ENCODE data around the gene SUSD6.
A peak's percentile ranks its signal among the peaks of the same experiment; 100 is the strongest.
"Not testable (repeated sequence)": the region's sequence is repeated elsewhere in the genome, so short reads cannot be mapped to it uniquely, and the experiment has no call there.

The SUSD6 gene

DNA sequence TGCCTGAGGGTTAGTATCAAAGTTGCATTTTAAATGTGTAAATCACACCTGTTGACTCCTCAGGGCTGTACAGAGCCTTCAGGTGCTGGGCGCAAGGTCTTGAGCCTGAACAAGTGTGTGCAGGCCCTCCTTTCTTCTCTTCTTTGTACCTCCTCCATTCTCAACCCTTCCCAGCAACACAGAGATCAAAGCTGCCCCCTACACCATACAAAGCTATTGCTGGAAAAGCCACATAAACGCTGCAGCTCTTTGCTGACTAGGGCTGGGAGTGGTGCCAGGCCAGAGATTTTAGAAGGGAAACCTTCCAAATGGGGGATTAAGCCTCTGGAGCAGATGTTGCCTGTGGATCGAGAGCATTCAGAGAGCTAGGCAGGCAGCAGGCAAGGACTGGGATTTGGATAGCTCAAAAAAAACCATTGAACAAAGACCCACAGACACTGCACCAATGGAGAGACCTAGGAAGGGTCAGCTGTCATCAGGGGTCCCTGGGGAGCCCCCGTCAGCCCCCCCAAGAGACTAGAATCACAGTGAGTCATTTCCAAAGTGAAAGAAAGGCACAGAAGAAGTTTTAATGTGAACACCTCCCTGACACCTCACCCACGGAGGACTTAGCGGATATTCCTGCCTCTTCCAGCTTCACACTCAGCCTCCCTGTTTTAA lies 18.2 kb upstream of the SUSD6 start:
- H3K27ac ChIP-seq (ENCODE audit: low read length) = peak overlapping the region; percentile 45
- H3K9me3 ChIP-seq (ENCODE audit: control insufficient read depth in 1 of 2, low read length in 2 of 2) = no peaks in the 10 kb centered on the region
- no peaks in the 10 kb centered on the region for H3K36me3 ChIP-seq (ENCODE audit: control insufficient read depth in 1 of 2, insufficient read depth in 2 of 2, low read length in 2 of 2)
- H3K27me3 ChIP-seq (ENCODE audit: low read depth, low read length) = no peaks in the 10 kb centered on the region
- H3K4me1 ChIP-seq (ENCODE audit: control insufficient read depth in 1 of 2, insufficient read depth in 2 of 2, low read length in 2 of 2) = peaks cover 0 to 4% of the 10 kb centered on the region in 2 donors
- H3K4me3 ChIP-seq (ENCODE audit: low read depth in 1 of 2, low read length in 2 of 2) = peak overlapping the region; percentile 17 to 24

DNA sequence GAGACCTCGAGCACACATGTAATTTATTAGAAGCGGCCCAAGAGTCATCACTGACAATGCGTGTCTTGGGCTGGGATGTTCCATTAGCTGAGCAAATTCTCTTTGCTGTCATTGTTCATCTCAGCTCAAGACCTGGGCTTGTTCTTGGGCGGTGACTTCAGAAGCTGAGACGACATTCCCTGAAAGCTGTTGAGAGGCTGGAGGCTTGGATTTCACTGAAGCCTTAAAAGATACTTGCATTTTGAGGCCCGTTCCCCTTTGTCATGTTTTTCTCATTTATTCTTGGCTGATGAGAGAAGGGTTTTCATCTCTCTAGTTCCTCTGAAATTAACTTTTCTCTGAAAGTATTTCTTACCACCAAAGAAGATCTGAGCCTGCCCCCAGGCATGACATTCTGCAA lies 16.6 kb upstream of the SUSD6 start:
- Histone ChIP-seq H3K36me3 (ENCODE audit: control insufficient read depth in 1 of 2, insufficient read depth in 2 of 2, low read length in 2 of 2) (no peaks in the 10 kb centered on the region), H3K4me1 (ENCODE audit: control insufficient read depth in 1 of 2, insufficient read depth in 2 of 2, low read length in 2 of 2) (peaks cover 0 to 4% of the 10 kb centered on the region in 2 donors), H3K27me3 (ENCODE audit: low read depth, low read length) (no peaks in the 10 kb centered on the region), H3K4me3 (ENCODE audit: low read depth in 1 of 2, low read length in 2 of 2) (no peak overlapping the region), H3K27ac (ENCODE audit: low read length) (no peak overlapping the region), H3K9me3 (ENCODE audit: control insufficient read depth in 1 of 2, low read length in 2 of 2) (no peaks in the 10 kb centered on the region)

- Histone ChIP-seq H3K4me3 (ENCODE audit: low read depth in 1 of 2, low read length in 2 of 2) (no peak overlapping the region), H3K4me1 (ENCODE audit: control insufficient read depth in 1 of 2, insufficient read depth in 2 of 2, low read length in 2 of 2) (peaks cover 0 to 4% of the 10 kb centered on the region in 2 donors), H3K36me3 (ENCODE audit: control insufficient read depth in 1 of 2, insufficient read depth in 2 of 2, low read length in 2 of 2) (no peaks in the 10 kb centered on the region), H3K9me3 (ENCODE audit: control insufficient read depth in 1 of 2, low read length in 2 of 2) (no peaks in the 10 kb centered on the region), H3K27me3 (ENCODE audit: low read depth, low read length) (no peaks in the 10 kb centered on the region), H3K27ac (ENCODE audit: low read length) (no peak overlapping the region)
Measured at GRCh38 chr14:69595336-69595735, 16.1 kb upstream of the SUSD6 start.

GRCh38 chr14:69599431-69599830 lies 12.0 kb upstream of the SUSD6 start:
- not testable (repeated sequence) for H3K4me1 ChIP-seq (ENCODE audit: control insufficient read depth in 1 of 2, insufficient read depth in 2 of 2, low read length in 2 of 2); H3K4me3 ChIP-seq (ENCODE audit: low read depth in 1 of 2, low read length in 2 of 2); H3K36me3 ChIP-seq (ENCODE audit: control insufficient read depth in 1 of 2, insufficient read depth in 2 of 2, low read length in 2 of 2); H3K9me3 ChIP-seq (ENCODE audit: control insufficient read depth in 1 of 2, low read length in 2 of 2); H3K27ac ChIP-seq (ENCODE audit: low read length); H3K27me3 ChIP-seq (ENCODE audit: low read depth, low read length)

DNA sequence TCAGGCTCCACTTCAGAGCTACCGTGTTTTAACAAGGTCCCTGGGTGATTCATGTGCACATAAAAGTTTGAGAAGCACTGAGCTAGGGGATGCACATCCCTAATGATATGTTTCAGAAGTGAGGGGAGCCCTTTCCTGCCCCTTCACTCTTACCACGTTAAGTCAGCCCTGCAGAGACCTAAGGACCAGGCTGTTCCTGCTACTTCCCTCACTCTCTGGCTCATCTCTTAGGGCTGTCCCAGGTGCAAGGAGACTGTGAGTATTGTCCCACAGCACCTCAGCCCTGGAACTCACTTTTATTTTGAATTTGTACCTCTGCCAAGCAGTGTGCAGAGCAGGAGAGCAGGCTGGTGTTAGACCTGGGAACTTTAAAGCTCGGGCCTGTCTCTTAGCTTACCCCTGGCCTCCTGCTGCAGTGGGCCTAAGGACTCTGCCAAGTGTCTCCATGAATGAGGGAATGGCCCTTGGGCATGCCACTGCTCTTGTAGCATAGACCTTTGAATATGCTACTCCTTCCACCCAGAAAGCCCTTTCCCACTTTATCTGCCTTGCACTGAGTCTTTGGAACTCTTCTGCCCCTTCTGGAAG lies 11.0 kb upstream of the SUSD6 start:
- no peaks in the 10 kb centered on the region for H3K27me3 ChIP-seq (ENCODE audit: low read depth, low read length)
- no peaks in the 10 kb centered on the region for H3K36me3 ChIP-seq (ENCODE audit: control insufficient read depth in 1 of 2, insufficient read depth in 2 of 2, low read length in 2 of 2)
- no peak overlapping the region for H3K27ac ChIP-seq (ENCODE audit: low read length)
- no peak overlapping the region for H3K4me3 ChIP-seq (ENCODE audit: low read depth in 1 of 2, low read length in 2 of 2)
- H3K4me1 ChIP-seq (ENCODE audit: control insufficient read depth in 1 of 2, insufficient read depth in 2 of 2, low read length in 2 of 2) = no peaks in the 10 kb centered on the region
- H3K9me3 ChIP-seq (ENCODE audit: control insufficient read depth in 1 of 2, low read length in 2 of 2) = no peaks in the 10 kb centered on the region

- Histone ChIP-seq H3K4me1 (ENCODE audit: control insufficient read depth in 1 of 2, insufficient read depth in 2 of 2, low read length in 2 of 2) (peaks cover 4 to 15% of the 10 kb centered on the region in 2 donors), H3K27me3 (ENCODE audit: low read depth, low read length) (no peaks in the 10 kb centered on the region), H3K27ac (ENCODE audit: low read length) (no peak overlapping the region), H3K9me3 (ENCODE audit: control insufficient read depth in 1 of 2, low read length in 2 of 2) (no peaks in the 10 kb centered on the region), H3K36me3 (ENCODE audit: control insufficient read depth in 1 of 2, insufficient read depth in 2 of 2, low read length in 2 of 2) (no peaks in the 10 kb centered on the region), H3K4me3 (ENCODE audit: low read depth in 1 of 2, low read length in 2 of 2) (no peak overlapping the region)
Measured at GRCh38 chr14:69605738-69606137, 5.7 kb upstream of the SUSD6 start.

DNA sequence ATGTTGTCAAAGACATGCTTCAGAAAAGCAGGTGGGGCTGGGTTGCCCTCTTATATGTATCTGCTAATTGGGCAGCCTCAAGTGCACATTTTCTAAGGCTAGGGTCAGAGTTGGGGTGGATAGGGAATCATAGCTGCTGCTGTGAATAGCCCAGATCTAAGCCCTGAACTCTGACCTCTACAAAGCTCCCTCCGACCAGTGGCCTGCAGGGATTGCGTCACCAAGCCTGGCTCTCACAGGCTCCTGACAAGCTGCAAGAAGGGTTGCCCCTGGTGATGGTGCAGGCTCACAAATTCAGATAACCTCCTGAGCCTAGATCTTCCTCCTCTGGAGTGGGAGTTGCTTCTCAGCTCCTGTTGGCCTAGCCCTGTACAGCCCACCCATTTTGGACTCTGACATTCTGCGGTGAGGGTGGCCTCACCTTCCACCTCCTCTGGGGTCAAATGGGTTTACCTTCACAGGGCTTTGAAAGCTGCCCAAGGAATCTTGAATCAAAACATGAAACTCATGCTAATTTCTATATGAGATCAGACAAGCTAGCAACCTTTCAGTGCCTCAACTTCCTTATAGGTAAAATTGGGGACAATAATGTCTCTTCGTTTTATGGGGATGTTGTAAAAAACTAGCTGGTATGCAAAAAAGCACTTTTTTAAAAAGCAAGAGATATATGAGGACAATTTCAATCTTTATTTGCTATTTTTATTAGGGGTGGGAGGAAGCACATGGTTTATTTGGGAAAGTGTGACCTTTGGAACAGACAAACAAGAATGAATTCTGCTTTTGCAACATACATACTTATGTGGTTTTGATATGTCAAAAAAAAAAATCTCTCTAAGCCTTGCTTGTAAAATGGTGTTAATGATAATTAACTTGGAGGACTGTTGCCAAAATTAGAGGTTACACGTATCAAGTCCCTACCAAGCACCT lies 4.9 kb upstream of the SUSD6 start:
- no peak overlapping the region for H3K27ac ChIP-seq (ENCODE audit: low read length)
- H3K4me3 ChIP-seq (ENCODE audit: low read depth in 1 of 2, low read length in 2 of 2) = no peak overlapping the region
- no peaks in the 10 kb centered on the region for H3K27me3 ChIP-seq (ENCODE audit: low read depth, low read length)
- H3K4me1 ChIP-seq (ENCODE audit: control insufficient read depth in 1 of 2, insufficient read depth in 2 of 2, low read length in 2 of 2) = peaks cover 6 to 17% of the 10 kb centered on the region in 2 donors
- no peaks in the 10 kb centered on the region for H3K36me3 ChIP-seq (ENCODE audit: control insufficient read depth in 1 of 2, insufficient read depth in 2 of 2, low read length in 2 of 2)
- H3K9me3 ChIP-seq (ENCODE audit: control insufficient read depth in 1 of 2, low read length in 2 of 2) = no peaks in the 10 kb centered on the region

DNA sequence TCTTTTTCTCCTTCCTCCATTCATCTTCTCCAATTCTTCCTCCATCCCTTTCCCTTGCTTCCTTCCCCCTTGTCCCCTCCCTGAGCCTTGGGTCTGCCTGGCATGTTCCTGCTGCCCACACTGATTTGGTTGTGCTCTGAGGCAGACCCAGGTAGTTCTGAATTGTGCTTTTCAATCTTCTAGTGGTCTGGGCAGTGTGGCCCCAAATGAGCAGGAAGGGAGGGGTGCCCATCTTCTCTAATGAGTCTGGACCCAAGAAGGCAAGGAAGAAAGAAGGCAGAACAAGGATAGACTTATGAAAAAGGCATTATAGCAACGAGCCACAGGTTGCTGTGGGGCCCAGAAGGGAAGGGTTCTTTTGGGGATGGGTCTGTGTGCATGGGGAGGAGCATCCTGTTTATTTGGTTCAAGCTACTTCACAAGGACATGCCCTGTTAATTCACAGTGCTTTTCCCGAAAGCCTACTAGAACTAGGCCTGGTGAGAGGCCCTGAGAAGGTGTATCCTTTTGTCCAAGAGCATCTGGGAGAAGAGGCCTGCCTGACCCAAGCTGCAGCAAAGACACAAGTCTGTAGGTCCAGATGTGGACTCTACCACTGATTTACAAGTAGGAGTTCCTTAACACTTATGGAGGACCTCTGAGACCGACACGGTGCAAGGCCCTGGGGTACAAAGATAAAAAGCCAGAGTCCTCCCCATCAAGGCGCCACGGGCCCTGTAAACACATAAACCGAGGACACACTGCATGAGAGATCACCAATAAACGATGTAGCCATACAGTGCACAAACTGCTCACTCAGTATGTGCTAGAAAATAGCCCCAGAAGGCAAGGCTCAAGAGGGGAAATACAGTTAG lies 1.1 kb upstream of the SUSD6 start:
- Histone ChIP-seq H3K27ac (ENCODE audit: low read length) (peak overlapping the region; percentile 83), H3K4me3 (ENCODE audit: low read depth in 1 of 2, low read length in 2 of 2) (peak overlapping the region; percentile 64 to 69), H3K9me3 (ENCODE audit: control insufficient read depth in 1 of 2, low read length in 2 of 2) (no peaks in the 10 kb centered on the region), H3K36me3 (ENCODE audit: control insufficient read depth in 1 of 2, insufficient read depth in 2 of 2, low read length in 2 of 2) (no peaks in the 10 kb centered on the region), H3K27me3 (ENCODE audit: low read depth, low read length) (no peaks in the 10 kb centered on the region), H3K4me1 (ENCODE audit: control insufficient read depth in 1 of 2, insufficient read depth in 2 of 2, low read length in 2 of 2) (peaks cover 28% of the 10 kb centered on the region in 2 donors)

DNA sequence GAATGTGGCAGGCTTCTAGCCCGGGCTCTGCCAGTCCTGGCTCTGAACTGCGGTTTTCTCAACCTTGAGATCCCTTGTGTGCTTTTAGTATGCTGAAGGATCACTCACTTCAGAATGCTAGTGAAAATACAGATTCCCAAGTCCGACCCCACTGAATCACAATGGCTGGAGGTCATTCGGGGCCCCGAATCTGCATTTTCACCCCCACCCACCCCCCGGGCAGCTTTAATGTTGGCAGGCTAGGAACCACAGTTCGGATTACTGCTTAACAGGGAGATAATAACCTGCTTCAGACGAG lies 573 bp upstream of the SUSD6 start:
- peaks cover 28 to 32% of the 10 kb centered on the region in 2 donors for H3K4me1 ChIP-seq (ENCODE audit: control insufficient read depth in 1 of 2, insufficient read depth in 2 of 2, low read length in 2 of 2)
- H3K27ac ChIP-seq (ENCODE audit: low read length) = peak overlapping the region; percentile 83
- no peaks in the 10 kb centered on the region for H3K27me3 ChIP-seq (ENCODE audit: low read depth, low read length)
- H3K4me3 ChIP-seq (ENCODE audit: low read depth in 1 of 2, low read length in 2 of 2) = peak overlapping the region; percentile 64 to 69
- no peaks in the 10 kb centered on the region for H3K9me3 ChIP-seq (ENCODE audit: control insufficient read depth in 1 of 2, low read length in 2 of 2)
- no peaks in the 10 kb centered on the region for H3K36me3 ChIP-seq (ENCODE audit: control insufficient read depth in 1 of 2, insufficient read depth in 2 of 2, low read length in 2 of 2)

- H3K27me3 ChIP-seq (ENCODE audit: low read depth, low read length) = no peaks in the 10 kb centered on the region
- peaks cover 28 to 43% of the 10 kb centered on the region in 2 donors for H3K4me1 ChIP-seq (ENCODE audit: control insufficient read depth in 1 of 2, insufficient read depth in 2 of 2, low read length in 2 of 2)
- no peaks in the 10 kb centered on the region for H3K9me3 ChIP-seq (ENCODE audit: control insufficient read depth in 1 of 2, low read length in 2 of 2)
- peak overlapping the region; percentile 87 to 95 for H3K4me3 ChIP-seq (ENCODE audit: low read depth in 1 of 2, low read length in 2 of 2)
- H3K36me3 ChIP-seq (ENCODE audit: control insufficient read depth in 1 of 2, insufficient read depth in 2 of 2, low read length in 2 of 2) = no peaks in the 10 kb centered on the region
- H3K27ac ChIP-seq (ENCODE audit: low read length) = peak overlapping the region; percentile 99
Measured at GRCh38 chr14:69612014-69612782, 802 bp downstream of the SUSD6 start.

Measured in muscle layer of duodenum (tissue), 2 donors.